ENCODE measurements around the gene B3GALT2.

Gene B3GALT2

GRCh38 chr1:193144361-193144938 is 42.0 kb downstream of the B3GALT2 start:
- H3K4me2 ChIP-seq (ENCODE audit: low read length): no peak overlapping the region
- H4K20me1 ChIP-seq (ENCODE audit: insufficient read depth, low read length): no peaks in the 10 kb centered on the region
- H3K9me3 ChIP-seq (ENCODE audit: insufficient read depth, low read length): no peaks in the 10 kb centered on the region
- H3K4me3 ChIP-seq (ENCODE audit: low read length): no peak overlapping the region
- no peak overlapping the region for H3K9ac ChIP-seq (ENCODE audit: low read length)
- no peak overlapping the region for H2AFZ ChIP-seq (ENCODE audit: low read depth, low read length)
- H3K36me3 ChIP-seq (replicated peaks; ENCODE audit: low read depth, low read length): peaks cover 45% of the 10 kb centered on the region
- TF ChIP-seq EZH2phosphoT487 (IDR thresholded peaks at IDR 0.05; ENCODE audit: low read depth) (no peak), CTCF (IDR thresholded peaks at IDR 0.05; ENCODE audit: low read depth, low read length) (no peak)
- peaks cover 3% of the 10 kb centered on the region for H3K79me2 ChIP-seq (ENCODE audit: low read length)
- H3K27ac ChIP-seq (ENCODE audit: low read length): no peak overlapping the region
- no peaks in the 10 kb centered on the region for H3K27me3 ChIP-seq (ENCODE audit: low read depth, low read length)
- H3K4me1 ChIP-seq (ENCODE audit: low read length): no peaks in the 10 kb centered on the region

DNA sequence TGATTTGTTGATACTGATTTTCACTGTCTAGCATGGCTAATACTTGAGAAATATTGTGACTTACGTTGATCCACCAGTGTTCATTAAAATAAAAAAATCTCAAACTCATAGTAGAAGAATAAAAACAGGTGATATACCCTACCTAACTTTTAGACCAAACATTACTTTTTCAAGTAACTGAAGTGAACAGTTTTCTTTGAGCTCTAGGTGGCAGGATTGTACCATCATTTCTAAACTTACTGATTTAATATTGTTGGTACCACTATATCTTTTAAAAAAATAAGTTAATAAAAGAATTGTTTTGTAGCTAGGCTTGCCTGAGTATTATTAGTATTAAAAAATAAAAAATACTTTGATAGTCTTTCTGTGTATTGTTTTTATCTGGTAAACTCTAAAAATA is 43.1 kb downstream of the B3GALT2 start:
- H2AFZ ChIP-seq (ENCODE audit: low read depth, low read length): no peak overlapping the region
- H3K27me3 ChIP-seq (ENCODE audit: low read depth, low read length): no peaks in the 10 kb centered on the region
- H3K4me2 ChIP-seq (ENCODE audit: low read length): no peak overlapping the region
- H3K27ac ChIP-seq (ENCODE audit: low read length): no peak overlapping the region
- H3K4me3 ChIP-seq (ENCODE audit: low read length): no peak overlapping the region
- H3K4me1 ChIP-seq (ENCODE audit: low read length): no peaks in the 10 kb centered on the region
- TF ChIP-seq CTCF (IDR thresholded peaks at IDR 0.05; ENCODE audit: low read depth, low read length): peak; percentile 55
- TF ChIP-seq EZH2phosphoT487 (IDR thresholded peaks at IDR 0.05; ENCODE audit: low read depth): no peak
- no peaks in the 10 kb centered on the region for H4K20me1 ChIP-seq (ENCODE audit: insufficient read depth, low read length)
- no peaks in the 10 kb centered on the region for H3K9me3 ChIP-seq (ENCODE audit: insufficient read depth, low read length)
- peaks cover 40% of the 10 kb centered on the region for H3K36me3 ChIP-seq (replicated peaks; ENCODE audit: low read depth, low read length)
- H3K79me2 ChIP-seq (ENCODE audit: low read length): peaks cover 3% of the 10 kb centered on the region
- H3K9ac ChIP-seq (ENCODE audit: low read length): no peak overlapping the region

DNA sequence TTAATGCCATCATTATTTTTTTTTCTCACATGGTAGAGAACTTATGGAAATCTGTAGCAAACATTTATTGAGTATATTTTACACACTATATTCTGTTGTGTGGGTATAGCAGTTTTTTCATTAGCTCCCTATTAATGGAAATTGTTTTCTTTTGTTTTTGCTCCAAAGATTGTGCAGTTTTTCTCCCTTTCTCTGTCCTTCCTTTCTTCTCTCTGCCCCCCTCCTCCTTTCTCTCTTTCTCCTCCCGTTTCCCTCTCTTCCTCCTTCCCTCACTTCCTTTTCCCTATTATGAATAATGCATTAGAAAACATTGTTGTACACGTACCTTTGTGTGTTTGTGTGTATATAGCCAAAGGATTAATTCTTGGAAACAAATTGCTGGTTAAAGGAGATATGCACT is 44.0 kb downstream of the B3GALT2 start:
- Histone ChIP-seq H3K27me3 (ENCODE audit: low read depth, low read length) (no peaks in the 10 kb centered on the region), H2AFZ (ENCODE audit: low read depth, low read length) (no peak overlapping the region), H3K79me2 (ENCODE audit: low read length) (peaks cover 3% of the 10 kb centered on the region), H3K27ac (ENCODE audit: low read length) (no peak overlapping the region), H3K36me3 (replicated peaks; ENCODE audit: low read depth, low read length) (peaks cover 34% of the 10 kb centered on the region), H3K9me3 (ENCODE audit: insufficient read depth, low read length) (no peaks in the 10 kb centered on the region), H3K9ac (ENCODE audit: low read length) (no peak overlapping the region), H3K4me1 (ENCODE audit: low read length) (no peaks in the 10 kb centered on the region), H4K20me1 (ENCODE audit: insufficient read depth, low read length) (no peaks in the 10 kb centered on the region), H3K4me3 (ENCODE audit: low read length) (no peak overlapping the region), H3K4me2 (ENCODE audit: low read length) (no peak overlapping the region)
- TF ChIP-seq CTCF (IDR thresholded peaks at IDR 0.05; ENCODE audit: low read depth, low read length) (no peak), EZH2phosphoT487 (IDR thresholded peaks at IDR 0.05; ENCODE audit: low read depth) (no peak)

DNA sequence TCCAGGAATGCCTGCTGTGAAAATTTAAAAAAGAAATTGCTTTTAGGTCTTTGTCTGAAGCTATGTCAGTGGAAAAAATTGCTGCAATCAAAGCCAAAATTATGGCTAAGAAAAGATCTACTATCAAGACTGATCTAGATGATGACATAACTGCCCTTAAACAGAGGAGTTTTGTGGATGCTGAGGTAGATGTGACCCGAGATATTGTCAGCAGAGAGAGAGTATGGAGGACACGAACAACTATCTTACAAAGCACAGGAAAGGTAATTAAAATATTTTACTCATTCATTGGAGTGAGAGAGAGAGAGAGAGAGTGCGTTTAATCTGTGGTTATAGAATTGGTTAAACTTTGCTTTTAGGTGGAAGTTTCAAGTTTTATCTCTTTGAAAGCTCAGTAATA is 44.6 kb downstream of the B3GALT2 start:
- TF ChIP-seq CTCF (IDR thresholded peaks at IDR 0.05; ENCODE audit: low read depth, low read length): no peak
- TF ChIP-seq EZH2phosphoT487 (IDR thresholded peaks at IDR 0.05; ENCODE audit: low read depth): no peak
- Histone ChIP-seq H3K9me3 (ENCODE audit: insufficient read depth, low read length) (no peaks in the 10 kb centered on the region), H3K4me2 (ENCODE audit: low read length) (no peak overlapping the region), H3K36me3 (replicated peaks; ENCODE audit: low read depth, low read length) (peaks cover 38% of the 10 kb centered on the region), H3K27ac (ENCODE audit: low read length) (no peak overlapping the region), H3K9ac (ENCODE audit: low read length) (no peak overlapping the region), H3K4me3 (ENCODE audit: low read length) (no peak overlapping the region), H4K20me1 (ENCODE audit: insufficient read depth, low read length) (no peaks in the 10 kb centered on the region), H3K4me1 (ENCODE audit: low read length) (no peaks in the 10 kb centered on the region), H3K27me3 (ENCODE audit: low read depth, low read length) (no peaks in the 10 kb centered on the region), H3K79me2 (ENCODE audit: low read length) (peaks cover 3% of the 10 kb centered on the region), H2AFZ (ENCODE audit: low read depth, low read length) (no peak overlapping the region)
